HG03460 (cell line): ENCODE results near the gene GARIN5B.

Source experiments
- ATAC-seq: cut with Tn5 transposase; IDR thresholded peaks from one replicate; pipeline ENCODE4 v1.9.1; 2021; ENCODE audit not compliant: unreplicated experiment

The GARIN5B gene

DNA sequence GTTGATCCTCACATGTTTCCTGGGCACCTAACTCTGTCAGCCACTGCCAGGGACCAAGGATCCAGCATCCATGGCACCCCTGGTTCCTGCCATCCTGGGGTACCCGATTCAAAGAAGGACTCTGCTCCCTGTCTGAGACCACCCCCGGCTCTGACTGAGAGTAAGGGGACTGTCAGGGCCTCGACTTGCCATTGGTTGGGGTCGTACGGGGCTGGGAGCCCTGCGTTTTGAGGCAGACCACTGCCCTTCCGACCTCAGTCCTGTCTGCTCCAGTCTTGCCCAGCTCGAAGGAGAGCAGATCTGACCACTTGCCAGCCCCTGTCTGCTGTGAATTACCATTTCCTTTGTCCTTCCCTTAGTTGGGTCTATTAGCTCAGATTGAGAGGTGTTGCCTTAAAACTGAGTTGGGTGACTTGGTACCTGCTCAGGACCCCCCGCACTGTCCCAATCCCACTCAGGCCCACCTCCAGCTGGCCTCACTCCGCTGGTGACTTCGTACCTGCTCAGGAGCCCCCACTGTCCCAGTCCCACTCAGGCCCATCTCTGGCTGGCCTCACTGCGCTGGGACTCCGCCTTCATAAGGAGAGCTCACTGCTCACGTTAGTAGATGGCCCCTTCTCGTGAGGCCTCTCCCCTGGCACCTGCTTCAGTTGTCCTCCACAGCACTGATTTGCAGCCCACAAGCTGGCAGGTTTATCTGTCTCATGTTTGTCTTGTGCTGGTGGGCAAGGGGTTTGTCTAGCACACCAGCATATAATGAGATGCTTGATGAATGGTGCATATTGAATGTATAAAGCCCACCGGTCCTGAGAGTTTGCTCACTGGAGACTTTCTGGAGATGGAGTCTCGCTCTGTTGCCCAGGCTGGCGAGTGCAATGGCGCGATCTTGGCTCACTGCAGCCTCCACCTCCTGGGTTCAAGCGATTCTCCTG, 26.6 kb upstream of the GARIN5B start:
- ATAC-seq, result no peak

DNA sequence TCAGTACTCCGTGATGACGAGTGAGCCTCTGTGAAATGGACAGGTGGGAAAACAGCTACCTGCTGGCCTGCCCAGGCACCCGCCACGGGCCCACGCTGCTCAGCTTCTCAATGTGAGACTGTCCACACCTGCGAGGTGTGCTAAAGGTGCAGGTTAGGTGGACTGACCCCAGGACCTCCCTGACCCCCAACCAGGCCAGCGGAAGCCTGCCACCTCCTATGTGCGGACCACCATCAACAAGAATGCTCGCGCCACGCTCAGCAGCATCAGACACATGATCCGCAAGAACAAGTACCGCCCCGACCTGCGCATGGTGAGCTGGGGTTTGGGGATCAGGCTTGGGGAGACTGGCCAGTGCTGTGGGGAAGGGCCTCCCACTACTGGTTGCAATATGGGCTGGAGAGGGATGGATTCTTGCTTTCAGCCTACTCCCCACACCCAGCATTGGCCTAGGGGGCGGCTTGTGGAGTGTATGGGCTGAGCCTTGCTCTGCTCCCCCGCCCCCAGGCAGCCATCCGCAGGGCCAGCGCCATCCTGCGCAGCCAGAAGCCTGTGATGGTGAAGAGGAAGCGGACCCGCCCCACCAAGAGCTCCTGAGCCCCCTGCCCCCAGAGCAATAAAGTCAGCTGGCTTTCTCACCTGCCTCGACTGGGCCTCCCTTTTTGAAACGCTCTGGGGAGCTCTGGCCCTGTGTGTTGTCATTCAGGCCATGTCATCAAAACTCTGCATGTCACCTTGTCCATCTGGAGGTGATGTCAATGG, 24.9 kb upstream of the GARIN5B start:
- no peak for ATAC-seq

DNA sequence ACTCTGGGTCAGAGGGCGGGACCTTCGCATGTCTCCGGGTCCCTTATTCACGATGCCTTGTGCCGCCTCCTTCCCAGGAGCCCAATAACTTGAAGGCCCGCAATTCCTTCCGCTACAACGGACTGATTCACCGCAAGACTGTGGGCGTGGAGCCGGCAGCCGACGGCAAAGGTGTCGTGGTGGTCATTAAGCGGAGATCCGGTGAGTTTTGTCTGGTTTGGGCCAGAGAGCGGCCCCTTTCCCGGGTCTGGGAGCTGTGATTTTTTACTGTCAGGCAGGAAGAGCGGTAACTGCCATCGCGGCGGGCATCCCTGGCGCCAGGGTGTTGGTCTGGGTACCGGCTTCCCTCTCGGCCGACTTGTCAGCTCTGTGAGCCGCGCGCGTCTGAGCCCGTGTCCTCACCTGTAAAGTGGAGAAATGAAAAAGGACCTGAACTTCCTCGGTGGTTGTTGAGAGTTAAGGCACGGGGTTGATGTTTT, 23.5 kb upstream of the GARIN5B start:
- no peak for ATAC-seq

DNA sequence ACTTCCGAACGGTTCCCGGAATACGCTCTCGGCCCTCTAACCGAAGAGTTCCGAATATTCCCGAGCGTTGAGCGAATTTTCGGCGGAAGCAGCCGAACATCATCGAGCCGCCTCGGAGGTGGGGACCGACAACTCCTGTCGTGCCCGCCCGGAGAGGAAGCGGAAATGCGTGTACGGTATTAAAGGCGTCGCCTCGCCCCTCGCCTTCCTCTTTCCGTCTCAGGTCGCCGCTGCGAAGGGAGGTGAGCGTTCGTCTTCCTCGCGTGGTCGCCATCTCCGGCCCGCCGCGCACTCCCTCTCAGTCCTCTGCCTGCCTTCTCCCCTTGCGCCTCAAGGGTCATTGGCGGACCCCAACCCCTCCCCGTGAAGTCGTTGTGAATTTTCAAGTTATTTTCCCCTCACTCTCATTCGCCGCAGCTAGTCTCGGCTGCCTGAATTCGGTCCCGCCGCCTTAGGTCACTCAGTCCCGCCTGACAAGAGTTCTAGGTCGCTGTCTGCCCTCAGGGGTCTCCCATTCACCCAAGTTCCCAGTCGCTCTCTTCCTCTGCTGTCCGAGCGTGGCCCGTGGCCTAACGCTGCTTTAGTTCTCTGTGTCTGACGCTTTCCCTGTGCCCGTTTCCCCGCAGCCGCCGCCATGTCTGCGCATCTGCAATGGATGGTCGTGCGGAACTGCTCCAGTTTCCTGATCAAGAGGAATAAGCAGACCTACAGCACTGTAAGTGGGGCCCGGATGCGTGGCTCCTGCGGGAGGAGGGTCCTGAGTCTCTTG, 22.8 kb upstream of the GARIN5B start, which contains the start of gene RPL28:
Gene RPL28, plus strand, starts transcription at position 209 of the 769 bp plus-strand sequence. Its CDS starts 426 bp downstream, at position 635.
- ATAC-seq, result peak; percentile 69

DNA sequence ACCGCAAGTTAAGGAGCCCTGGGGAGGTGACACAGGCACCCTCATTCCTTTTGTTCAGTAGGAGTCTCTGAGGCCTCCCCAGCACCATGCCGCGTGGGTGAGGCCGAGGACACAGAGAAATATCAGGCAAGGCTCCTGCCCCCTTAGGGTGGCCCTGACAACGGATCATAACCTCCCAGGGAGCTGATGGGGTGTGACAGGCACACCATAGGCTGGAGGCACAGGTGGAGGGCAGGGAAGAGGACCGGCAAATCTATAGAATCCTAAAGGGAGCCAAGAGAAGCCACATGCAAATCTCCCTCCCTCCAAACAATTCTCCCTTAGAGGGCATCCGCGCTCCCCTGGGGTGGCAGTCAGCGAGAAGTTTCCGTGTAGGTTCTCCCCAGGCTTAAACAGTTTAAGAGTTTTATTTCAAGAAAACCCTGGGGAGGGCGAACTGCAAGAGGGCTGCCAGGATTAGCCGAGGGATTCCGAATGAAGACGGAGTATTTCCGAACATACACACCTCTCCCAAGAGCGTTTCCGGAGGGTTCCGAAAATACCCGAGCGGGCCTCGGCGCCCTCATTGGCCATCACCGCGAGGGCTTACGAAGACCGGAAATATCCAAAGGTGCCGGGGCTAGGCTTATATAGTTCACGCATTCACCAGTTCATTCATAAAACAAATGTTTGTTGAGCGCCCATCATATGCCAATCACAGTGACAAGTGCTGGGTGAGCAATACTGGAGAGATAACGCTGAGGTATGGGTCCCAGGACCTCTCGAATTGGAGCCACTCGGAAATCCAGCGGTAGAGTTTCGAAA, 22.1 kb upstream of the GARIN5B start:
- ATAC-seq, result peak; percentile 61

DNA sequence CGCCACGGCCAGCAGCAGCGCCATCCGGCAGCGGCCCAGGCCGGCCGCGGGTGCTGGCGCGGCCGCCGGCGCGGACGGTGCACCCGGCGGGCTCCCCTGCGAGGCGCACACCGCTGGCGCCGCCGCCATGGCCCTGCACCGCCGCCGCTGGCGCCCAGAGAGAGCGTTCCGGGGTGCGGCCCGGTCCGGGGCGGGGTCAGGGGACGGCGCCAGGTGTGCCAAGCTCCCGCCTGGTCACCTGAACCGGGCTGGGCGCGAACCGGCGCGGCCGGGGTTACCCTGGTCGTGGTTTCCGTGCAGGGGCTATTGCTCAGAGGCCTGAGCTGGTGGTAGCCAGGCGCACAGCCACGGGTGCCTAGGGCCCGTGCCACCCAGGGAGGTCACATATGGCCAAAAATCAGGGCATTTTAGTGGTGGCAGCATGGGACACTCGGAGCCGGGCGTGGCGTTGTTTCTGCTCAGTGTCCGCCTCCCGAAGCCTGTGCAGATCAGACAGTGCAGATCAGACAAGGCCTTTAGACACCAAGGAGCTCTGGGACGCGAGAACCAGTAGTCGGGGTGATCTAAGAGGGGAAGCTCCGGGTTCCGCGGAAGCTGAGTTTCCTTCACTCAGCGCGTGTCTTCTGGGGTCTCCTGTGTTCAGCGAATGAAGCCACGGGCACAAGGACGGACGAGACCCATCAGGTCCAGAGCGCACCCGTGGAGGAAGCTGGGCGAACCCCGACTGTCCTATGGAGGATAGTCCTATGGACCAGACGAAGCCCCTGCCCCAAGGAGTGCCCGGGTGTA, 21.3 kb upstream of the GARIN5B start, which contains the start of gene TMEM238:
Gene TMEM238, minus strand, starts transcription at position 162 of the 789 bp plus-strand sequence. Its CDS starts 33 bp downstream, at position 129.
- no peak for ATAC-seq

DNA sequence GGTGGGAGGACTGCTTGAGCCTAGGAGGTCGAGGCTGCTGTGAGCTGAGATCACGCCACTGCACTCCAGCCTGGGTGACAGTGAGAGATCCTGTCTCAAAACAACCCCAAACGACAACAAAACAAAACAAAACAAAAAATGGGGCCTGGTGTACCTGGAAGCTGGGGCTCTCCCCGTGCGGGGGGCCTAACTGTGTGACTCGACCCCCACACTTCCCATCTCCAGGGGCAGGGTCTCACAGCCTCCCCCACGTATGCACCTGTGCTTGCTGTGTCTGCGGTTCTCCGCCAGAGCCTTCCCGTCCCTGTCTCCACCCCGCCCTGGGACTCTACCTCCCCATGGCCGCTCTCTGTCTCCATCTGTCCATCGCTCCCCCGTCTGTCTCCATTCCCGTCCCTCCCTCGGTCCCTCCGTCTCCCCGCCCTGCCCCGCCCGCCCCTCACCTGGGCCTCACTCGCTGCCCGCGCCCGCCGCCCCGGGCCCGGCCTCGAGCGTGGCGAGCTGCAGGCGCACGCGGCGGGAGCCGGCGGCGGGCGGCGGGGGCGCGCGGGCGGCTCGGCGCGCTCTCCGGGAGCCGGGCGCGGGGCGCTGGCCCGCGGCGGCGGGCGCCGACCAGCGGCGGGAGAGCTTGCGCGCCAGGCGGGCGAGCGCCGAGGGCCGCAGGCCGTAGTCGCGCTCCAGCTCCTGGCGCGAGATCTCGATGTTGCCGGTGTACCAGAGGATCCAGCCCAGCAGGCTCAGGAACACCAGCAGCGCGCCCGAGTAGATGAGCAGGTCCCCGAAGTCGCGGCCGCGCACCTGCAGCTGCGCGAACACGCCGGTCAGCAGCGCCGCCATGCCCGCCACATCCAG, 20.4 kb upstream of the GARIN5B start:
- ATAC-seq, result no peak

DNA sequence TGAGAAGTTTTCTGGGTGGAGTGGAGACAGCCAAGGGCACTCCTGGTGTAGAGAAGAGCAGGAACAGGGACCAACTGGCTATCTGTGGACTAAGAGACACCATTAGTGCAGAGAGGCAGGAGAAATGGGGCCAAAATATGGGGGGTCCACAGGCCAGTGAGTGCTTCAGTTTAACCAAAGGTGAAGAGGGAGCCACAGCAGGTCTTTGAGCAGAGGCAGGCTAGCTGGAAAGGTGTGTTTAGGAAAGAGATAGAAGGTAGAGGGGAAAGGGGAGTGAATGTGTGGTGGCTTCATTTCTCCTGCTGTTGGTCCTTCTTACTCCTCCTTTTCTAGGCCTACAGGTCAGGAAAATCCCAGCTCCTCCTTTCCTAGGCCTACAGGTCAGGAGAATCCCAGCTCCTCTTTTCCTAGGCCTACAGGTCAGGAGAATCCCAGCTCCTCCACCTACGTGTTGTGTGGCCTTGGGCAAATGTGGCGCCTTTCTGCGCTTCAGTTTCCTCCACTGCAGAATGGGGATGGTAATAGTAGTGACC, 19.5 kb upstream of the GARIN5B start:
- no peak for ATAC-seq

DNA sequence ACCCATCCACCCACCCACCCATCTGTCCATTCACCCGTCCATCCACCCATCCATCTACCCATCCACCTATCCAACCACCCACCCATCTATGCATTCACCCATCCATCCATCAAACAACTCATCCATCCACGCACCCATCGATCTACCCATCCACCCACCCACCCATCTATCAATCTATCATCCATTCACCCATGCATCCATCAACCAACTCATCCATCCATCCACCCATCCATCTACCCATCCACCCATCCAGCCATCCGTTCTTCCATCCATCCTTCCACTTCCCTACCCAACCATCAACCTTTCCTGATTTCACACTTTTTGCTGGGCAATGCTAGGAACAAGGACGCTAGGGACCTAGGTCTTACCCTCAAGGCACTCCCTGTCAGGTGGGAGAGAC, 19.0 kb upstream of the GARIN5B start:
- ATAC-seq, result no peak

DNA sequence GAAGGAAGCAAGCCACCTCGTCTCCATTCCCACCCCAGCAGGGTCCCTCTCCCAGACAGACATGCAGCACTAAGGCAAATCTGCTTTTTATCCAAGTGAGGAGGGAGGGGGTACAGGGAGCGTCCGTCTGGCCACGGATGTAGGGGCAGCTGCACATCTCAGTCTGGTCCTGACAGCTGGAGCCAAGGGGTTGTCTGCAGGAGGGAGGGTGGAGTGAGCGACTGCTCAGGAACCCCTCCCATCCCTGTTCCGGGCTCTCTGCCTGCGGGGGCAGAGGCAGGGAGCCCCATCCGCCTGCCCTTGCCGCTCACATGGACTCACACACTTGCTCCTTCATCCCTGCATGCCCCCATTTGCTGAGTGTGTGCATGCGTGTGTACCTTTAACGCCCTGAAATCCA, 16.1 kb upstream of the GARIN5B start:
- no peak for ATAC-seq

DNA sequence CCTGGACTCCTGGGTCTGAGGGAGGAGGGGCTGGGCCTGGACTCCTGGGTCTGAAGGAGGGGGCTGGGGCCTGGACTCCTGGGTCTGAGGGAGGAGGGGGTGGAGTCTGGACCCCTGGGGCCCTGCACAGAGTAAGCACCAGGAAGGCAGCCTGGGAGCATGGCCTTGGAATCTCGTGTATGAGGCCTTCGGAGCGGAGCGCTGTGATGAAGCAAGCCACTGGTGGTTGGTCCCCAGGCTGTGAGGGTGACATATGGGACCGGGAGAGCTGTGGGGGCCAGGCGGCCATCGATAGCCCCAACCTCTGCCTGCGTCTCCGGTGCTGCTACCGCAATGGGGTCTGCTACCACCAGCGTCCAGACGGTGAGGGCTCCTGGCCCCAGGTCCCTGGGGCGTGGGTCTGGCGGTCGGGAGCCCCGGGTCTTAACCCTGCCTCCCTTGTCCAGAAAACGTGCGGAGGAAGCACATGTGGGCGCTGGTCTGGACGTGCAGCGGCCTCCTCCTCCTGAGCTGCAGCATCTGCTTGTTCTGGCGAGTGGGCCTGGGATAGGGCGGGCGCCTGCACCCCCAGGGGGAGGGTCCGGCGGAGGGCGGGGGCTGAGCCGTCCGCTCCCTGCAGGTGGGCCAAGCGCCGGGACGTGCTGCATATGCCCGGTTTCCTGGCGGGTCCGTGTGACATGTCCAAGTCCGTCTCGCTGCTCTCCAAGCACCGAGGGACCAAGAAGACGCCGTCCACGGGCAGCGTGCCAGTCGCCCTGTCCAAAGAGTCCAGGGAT, 14.5 kb upstream of the GARIN5B start:
- no peak for ATAC-seq

DNA sequence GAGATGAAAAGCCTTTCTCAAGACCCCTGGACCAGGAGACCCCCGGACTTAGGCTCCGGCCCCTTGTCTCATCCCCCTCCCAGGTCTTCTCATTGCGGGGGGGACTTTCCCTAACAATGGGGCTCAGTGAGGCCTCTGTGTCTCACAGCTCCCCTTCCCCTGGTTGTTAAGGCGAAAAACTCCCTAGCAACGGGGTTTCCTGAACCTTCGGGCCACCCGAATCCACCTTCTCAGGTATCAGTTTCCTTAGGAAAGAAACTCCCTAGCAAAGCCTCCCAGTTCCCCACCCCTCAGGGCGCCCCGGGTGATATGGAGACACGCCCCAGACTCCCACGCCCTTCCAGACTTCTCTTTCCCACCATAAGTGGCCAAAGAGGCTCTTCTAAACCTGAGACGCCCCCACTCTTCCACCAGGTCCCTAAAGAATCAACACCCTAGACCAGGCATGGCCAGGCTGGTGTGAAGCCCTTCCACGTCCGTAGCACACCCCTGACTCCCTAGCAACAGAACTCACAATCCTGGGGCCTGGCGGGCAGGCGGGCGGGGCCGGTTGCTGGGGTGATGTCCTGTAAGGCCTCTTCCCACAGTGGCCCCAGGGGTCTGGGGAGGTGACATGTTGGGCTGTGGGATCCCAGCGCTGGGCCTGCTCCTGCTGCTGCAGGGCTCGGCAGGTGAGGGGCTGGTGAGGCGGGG, 13.3 kb upstream of the GARIN5B start, which contains the start of gene TMEM190:
Gene TMEM190, plus strand, starts transcription at position 586 of the 693 bp plus-strand sequence. Its CDS starts 28 bp downstream, at position 614.
- ATAC-seq, result no peak

DNA sequence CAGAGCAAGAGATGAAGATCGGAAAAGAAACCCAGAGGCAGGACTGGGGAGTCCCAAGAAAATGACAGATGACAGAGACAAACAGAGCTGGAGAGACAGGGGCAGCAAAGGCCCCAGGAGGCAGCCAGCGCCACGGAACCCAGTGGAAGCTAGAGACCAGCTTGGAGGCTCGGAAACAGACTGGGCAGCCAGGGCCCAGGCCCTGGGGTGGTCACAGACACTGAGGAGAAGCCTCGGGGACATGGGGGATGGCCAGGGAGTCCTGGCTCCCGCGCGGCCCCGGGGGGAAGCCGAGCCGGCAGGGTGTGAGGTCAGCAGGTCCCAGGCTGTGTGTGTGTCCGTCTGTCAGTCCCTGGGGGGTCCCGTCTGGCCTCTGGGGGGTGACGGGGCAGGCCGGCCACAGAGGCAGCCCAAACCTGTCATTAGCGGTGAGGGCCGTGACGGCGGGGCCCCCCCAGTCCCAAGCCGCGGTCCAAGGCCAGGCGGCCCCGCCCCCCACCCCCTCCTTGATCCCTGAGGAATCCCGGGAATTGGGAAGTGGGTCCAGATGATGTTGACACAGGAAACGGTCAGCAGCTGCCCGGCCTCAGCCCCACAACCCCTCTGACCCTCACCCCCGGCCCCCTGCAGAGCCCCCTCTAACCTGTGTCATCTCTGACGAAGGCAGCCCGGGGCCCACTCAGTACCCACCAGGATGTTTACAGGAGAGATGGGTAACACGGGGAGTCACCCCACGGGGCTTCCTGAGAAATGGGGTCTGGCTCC, 11.1 kb upstream of the GARIN5B start:
- ATAC-seq, result no peak

DNA sequence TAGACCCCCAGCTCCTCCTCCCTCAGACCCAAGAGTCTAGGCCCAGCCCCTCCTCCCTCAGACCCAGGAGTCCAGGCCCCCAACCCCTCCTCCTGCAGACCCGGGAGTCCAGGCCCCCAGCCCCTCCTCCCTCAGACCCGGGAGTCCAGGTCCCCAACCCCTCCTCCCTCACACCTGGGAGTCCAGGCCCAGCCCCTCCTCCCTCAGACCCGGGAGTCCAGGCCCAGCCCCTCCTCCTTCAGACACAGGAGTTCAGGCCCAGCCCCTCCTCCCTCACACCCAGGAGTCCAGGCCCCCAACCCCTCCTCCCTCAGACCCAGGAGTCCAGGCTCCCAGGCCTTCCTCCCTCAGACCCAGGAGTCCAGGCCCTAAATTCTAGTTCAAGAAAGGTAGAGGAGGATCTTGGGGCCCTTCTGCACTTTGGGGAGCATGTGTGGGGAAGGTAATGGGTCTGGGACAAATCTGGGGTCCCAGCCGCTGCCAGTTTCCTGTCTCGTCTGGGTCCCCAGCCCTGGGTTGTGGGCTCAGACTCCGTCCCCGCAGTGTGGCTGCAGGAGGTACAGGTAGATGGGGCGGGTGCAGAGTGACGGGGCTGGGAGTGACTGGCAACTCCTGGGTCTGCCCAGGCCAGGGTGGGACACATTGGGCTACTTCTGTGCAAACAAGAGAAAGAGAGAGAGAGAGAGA, 10.4 kb upstream of the GARIN5B start:
- ATAC-seq, result no peak
